DMS79 treated with DMSO at 0.1 percent for 48 hours (cell line): ENCODE results near the gene GTPBP10.

ENCODE experiments used
- DNase-seq: peaks from one replicate; lab custom pipeline; 2025; lab: John Stamatoyannopoulos, UW

Gene GTPBP10

DNA sequence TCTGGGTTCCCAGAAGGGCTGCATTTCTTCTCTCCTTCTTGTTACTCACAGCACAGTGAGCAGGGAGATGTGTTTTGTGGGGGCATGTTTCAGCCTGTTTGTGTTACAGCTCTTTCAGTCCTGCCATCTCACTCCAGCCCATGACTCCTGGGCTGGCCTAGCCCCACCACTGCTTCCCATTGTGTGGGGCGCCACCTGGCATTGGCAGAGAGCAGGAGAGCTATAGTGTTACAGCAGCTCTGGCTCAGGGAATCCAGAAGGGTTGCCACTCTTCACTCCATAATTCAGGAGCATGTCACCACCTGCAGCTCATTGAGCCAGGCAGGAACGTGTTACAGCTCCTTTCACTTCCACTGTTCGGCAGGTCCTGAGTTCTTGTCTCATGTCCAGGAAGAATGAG, 86.7 kb downstream of the GTPBP10 start:
- DNase-seq, result no peak
